Stimulated activated naive CD8-positive, alpha-beta T cell treated with anti-CD3 and anti-CD28 coated beads, Interleukin-15, amount 100 ng/mL, for 72 hours (primary cell): Measurements from ENCODE around the gene TMEM131L.
A peak's percentile ranks its signal among the peaks of the same experiment; 100 is the strongest.

ENCODE experiments used
- ATAC-seq: fragments of 150-1000 bp; cut with Tn5 transposase; 2 replicates; pipeline ENCODE4 v1.10.0; 2021; ENCODE audit warnings: mild to moderate bottlenecking, moderate library complexity
- DNase-seq, 2 donors: peaks; one replicate each; pipeline ENCODE4 v3.0.0; 2021 to 2022
- H3K27ac Mint-ChIP-seq, 2 donors: one replicate each; pipeline ENCODE4 v1.8.0; 2022; ENCODE audit warnings: mild to moderate bottlenecking in 2 of 2, mixed read lengths in 2 of 2, moderate library complexity in 2 of 2
- H3K27me3 Mint-ChIP-seq: one replicate; pipeline ENCODE4 v1.8.0; 2022; ENCODE audit warnings: mixed read lengths
- H3K4me1 Mint-ChIP-seq: one replicate; pipeline ENCODE4 v1.8.0; 2022; ENCODE audit warnings: mild to moderate bottlenecking, mixed read lengths
- H3K4me3 Mint-ChIP-seq, 2 donors: one replicate each; pipeline ENCODE4 v1.8.0; 2022; ENCODE audit warnings: mild to moderate bottlenecking in 2 of 2, mixed read lengths in 2 of 2, moderate library complexity in 1 of 2
- H3K9me3 Mint-ChIP-seq, 2 donors: one replicate each; pipeline ENCODE4 v1.8.0; 2022; ENCODE audit warnings: mixed read lengths in 2 of 2

The TMEM131L gene

DNA sequence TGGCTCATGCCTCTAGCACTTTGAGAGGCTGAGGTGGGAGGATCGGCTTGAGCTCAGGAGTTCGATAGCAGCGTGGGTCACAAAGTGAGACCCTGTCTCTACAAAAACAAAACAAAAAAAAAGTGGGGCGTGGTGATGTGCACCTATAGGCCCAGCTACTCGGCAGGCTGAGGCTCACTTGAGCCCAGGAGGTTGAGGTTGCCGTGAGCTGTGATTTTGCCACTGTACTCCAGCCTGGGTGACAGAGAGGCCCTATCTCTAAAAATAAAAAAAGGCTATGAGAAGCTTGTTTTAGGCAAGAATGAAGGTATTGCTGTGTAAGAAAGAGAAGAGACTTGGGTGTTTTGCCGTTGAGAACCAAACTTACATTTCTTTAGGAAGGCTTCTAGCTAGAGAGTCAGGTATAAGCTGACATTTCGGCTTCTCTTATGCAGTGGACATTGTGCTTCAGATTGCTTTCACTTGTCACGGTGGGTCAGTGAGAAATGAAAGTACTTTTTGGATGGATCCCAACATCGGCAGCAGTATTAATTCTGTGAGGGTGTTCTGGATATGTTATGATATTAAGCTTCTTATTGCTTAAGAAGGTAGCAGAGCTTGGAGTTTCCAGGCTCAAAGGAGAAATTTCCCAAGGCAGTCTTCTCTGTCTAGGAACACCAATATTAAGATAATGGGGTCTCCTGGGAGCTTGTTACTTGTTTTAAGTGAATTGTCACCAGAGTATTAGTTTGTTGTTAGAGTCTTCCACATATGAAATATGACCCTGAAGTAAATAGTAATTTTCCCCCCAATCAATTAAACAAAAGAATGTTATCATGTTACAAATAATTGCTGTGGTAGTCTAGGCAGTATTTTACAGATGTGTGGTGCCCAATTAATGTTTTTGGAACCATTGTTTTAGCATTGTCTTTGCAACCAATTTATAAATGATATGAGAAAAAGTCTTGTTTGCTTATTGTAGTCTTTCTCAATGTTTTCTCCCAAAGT is 17.6 kb downstream of the TMEM131L start:
- ATAC-seq (no peak), DNase-seq (no peak)
- Mint-ChIP-seq H3K27ac (no peak overlapping the region), H3K27me3 (no peaks in the 10 kb centered on the region), H3K4me1 (peaks cover 81% of the 10 kb centered on the region), H3K9me3 (no peaks in the 10 kb centered on the region), H3K4me3 (peak overlapping the region; percentile 56 to 62)

- Mint-ChIP-seq H3K4me1 (peaks cover 81% of the 10 kb centered on the region), H3K4me3 (no peak overlapping the region), H3K27ac (no peak overlapping the region), H3K27me3 (no peaks in the 10 kb centered on the region), H3K9me3 (no peaks in the 10 kb centered on the region)
- DNase-seq (no peak), ATAC-seq (no peak)
These were observed 19.2 kb downstream of the TMEM131L start for GRCh38 chr4:153485359-153485758.

GRCh38 chr4:153485860-153486259 is 19.7 kb downstream of the TMEM131L start:
- peak overlapping the region in 1 of 2 donors; percentile 1 for H3K27ac Mint-ChIP-seq
- H3K27me3 Mint-ChIP-seq: no peaks in the 10 kb centered on the region
- ATAC-seq (no peak), DNase-seq (no peak)
- no peaks in the 10 kb centered on the region for H3K9me3 Mint-ChIP-seq
- peaks cover 79% of the 10 kb centered on the region for H3K4me1 Mint-ChIP-seq
- no peak overlapping the region for H3K4me3 Mint-ChIP-seq

DNA sequence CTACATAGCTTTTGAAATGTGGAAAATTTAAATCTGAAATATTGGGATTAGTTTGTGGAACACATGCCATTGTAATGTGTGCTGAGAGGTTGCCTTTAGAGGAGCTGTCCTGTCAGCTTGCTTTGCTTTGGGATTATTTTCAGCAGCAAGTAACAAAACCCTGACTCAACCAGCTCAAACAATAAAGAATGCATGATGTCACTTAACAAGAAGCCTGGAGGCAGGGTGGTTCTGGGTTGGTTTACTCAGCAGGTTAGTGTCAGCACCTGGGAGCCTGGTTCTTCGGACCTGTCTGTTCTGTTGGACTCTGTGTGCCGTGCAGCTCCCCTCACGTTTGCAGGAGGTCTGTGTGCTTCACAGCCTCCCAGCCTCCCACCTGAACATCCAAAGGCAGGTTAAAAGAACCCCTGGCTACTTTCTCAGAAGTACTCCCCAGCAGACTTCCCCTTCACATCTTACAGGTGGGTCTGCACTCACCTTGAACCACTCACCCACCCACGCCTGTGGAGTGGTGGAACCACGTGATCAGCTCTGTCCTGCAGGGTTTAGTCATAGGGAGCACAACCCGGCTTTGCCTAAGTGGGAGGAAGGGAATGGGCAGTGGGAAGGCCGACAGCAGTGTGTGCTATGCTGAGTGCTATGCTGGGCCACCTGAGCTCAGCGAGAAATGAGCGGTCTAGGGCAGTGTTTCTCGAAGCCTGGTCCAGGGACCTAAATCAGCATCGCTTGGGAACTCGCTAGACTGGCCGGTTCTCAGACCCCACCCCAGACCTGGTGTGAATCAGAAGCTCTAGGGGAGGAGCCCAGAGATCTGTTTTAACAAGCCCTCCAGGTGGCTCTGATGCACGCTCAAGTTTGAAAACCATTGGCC is 20.4 kb downstream of the TMEM131L start:
- H3K4me1 Mint-ChIP-seq: peaks cover 80% of the 10 kb centered on the region
- ATAC-seq: no peak

DNA sequence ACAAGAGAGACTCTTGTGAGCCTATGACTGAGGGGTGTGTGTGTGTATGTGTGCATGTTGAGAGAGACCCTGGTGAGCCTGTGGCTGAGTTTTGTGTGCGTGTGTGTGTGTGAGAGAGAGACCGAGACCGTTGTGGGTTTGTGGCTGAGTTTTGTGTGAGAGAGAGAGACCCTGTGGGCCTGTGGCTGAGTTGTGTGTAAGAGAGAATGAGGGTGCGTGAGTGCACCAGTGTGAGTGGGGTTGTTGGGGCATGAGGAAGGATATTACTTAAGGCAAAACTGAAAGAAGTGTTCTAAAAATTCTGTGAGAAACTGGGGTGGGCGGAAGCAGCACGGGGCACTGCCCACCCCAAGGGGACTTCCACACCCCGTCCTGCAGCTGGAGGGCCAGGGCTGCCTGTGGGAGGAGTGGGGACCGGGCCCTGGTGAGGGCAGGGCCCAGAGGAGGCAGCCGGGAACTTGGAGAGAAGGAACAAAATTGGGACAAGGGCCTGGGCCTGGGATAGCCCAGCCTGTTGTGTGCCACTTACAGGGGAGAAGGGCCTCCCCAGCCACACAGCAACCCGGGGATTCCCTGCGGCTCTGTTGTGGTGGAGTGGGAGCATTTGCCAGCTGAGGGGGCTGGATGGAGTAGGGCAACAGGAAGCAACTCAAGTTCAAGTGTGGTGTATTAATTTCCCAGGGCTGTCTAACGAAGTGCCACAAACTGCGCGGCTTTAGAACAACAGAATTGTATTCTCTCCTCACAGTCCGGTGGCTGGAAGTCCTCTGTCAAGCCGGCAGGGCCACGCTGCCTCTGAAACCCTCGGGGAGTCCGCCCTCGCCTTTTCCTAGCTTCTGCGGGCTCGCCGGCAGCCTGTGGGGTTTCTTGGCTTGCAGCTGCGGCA is 22.1 kb downstream of the TMEM131L start:
- H3K27ac Mint-ChIP-seq: peak overlapping the region; percentile 15 to 94
- no peaks in the 10 kb centered on the region for H3K27me3 Mint-ChIP-seq
- H3K4me3 Mint-ChIP-seq: peak overlapping the region; percentile 58 to 69
- ATAC-seq: peak; percentile 79
- peak; percentile 81 to 89 for DNase-seq
- peaks cover 78% of the 10 kb centered on the region for H3K4me1 Mint-ChIP-seq
- no peaks in the 10 kb centered on the region for H3K9me3 Mint-ChIP-seq

More for the DNA sequence above, 20.4 kb downstream of the TMEM131L start:
- Mint-ChIP-seq H3K27ac (peak overlapping the region in 1 of 2 donors; percentile 13), H3K9me3 (no peaks in the 10 kb centered on the region), H3K27me3 (no peaks in the 10 kb centered on the region), H3K4me3 (peak overlapping the region; percentile 51 to 69)
- peak in 1 of 2 donors; percentile 28 for DNase-seq

GRCh38 chr4:153489856-153490558 is 23.8 kb downstream of the TMEM131L start:
- peak overlapping the region; percentile 56 to 94 for H3K27ac Mint-ChIP-seq
- no peak for DNase-seq
- no peak for ATAC-seq
- H3K4me3 Mint-ChIP-seq: peak overlapping the region; percentile 58 to 69
- peaks cover 89% of the 10 kb centered on the region for H3K4me1 Mint-ChIP-seq
- no peaks in the 10 kb centered on the region for H3K9me3 Mint-ChIP-seq
- H3K27me3 Mint-ChIP-seq: no peaks in the 10 kb centered on the region

GRCh38 chr4:153490985-153491483 is 24.9 kb downstream of the TMEM131L start:
- Mint-ChIP-seq H3K27ac (peak overlapping the region; percentile 38 to 69), H3K4me3 (peak overlapping the region; percentile 58 to 69), H3K9me3 (no peaks in the 10 kb centered on the region), H3K27me3 (no peaks in the 10 kb centered on the region), H3K4me1 (peaks cover 92% of the 10 kb centered on the region)
- ATAC-seq (no peak), DNase-seq (no peak)

GRCh38 chr4:153494562-153494961 is 28.4 kb downstream of the TMEM131L start:
- H3K9me3 Mint-ChIP-seq: no peaks in the 10 kb centered on the region
- H3K27ac Mint-ChIP-seq: peak overlapping the region; percentile 58 to 60
- H3K4me3 Mint-ChIP-seq: no peak overlapping the region
- DNase-seq: no peak
- ATAC-seq: no peak
- H3K27me3 Mint-ChIP-seq: no peaks in the 10 kb centered on the region
- peaks cover 92% of the 10 kb centered on the region for H3K4me1 Mint-ChIP-seq

DNA sequence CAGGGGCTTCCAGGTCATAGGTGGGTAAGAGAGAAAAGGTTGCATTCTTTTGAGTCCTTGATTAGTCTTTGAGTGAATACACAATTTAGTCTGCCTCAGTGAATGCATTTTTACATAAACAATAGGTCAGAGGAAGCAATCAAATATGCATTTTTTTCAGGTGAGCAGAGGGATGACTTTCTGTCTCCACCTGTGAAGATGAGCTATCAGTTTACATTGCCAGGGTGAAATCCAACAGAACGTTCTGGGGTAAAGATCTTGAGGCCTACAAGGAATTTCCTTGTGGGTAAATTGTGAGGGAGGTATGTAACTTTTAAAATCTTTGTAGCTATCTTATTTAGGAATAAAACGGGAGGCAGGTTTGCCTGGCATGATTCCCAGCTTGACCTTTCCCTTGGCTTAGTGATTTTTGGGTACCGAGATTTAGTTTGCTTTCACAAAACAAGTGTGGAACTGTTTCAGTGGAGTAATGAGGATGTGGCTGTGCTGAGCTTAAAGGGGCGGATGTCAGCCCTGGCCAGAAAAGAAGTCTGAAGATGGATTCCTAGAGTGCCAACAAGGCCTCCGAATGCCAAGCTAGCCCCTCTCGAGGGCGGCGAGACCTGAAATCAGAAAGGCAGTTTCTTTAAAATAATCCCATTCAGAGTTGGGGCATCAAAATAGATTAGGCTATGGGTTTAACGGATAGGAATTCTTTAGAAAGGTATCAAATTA is 29.5 kb downstream of the TMEM131L start:
- Mint-ChIP-seq H3K27ac (peak overlapping the region; percentile 85), H3K4me3 (peak overlapping the region; percentile 41), H3K4me1 (peaks cover 93% of the 10 kb centered on the region), H3K9me3 (no peaks in the 10 kb centered on the region), H3K27me3 (no peaks in the 10 kb centered on the region)
- ATAC-seq (no peak), DNase-seq (no peak)

- DNase-seq: peak; percentile 50 to 57
These were observed 31.0 kb downstream of the TMEM131L start for GRCh38 chr4:153497091-153497531.

GRCh38 chr4:153497988-153498967 is 32.1 kb downstream of the TMEM131L start:
- H3K27ac Mint-ChIP-seq: peak overlapping the region; percentile 63 to 95
- ATAC-seq (peak; percentile 41), DNase-seq (no peak)
- H3K4me3 Mint-ChIP-seq: peak overlapping the region; percentile 81 to 83
- H3K27me3 Mint-ChIP-seq: no peaks in the 10 kb centered on the region
- peaks cover 98% of the 10 kb centered on the region for H3K4me1 Mint-ChIP-seq
- H3K9me3 Mint-ChIP-seq: no peaks in the 10 kb centered on the region

More at GRCh38 chr4:153497091-153497531, 31.0 kb downstream of the TMEM131L start:
- peak; percentile 91 for ATAC-seq
- H3K27me3 Mint-ChIP-seq: no peaks in the 10 kb centered on the region
- H3K9me3 Mint-ChIP-seq: no peaks in the 10 kb centered on the region
- H3K4me3 Mint-ChIP-seq: peak overlapping the region; percentile 41 to 81
- peaks cover 96% of the 10 kb centered on the region for H3K4me1 Mint-ChIP-seq
- peak overlapping the region; percentile 63 to 90 for H3K27ac Mint-ChIP-seq

GRCh38 chr4:153499005-153499404 is 32.8 kb downstream of the TMEM131L start:
- Mint-ChIP-seq H3K27ac (peak overlapping the region; percentile 63 to 95), H3K9me3 (no peaks in the 10 kb centered on the region), H3K4me1 (peaks cover 96% of the 10 kb centered on the region), H3K4me3 (peak overlapping the region; percentile 81 to 83), H3K27me3 (no peaks in the 10 kb centered on the region)
- no peak for DNase-seq
- no peak for ATAC-seq
